RWPE2 (cell line): Measurements from ENCODE around the gene NUDT1.

Experiments used
- ATAC-seq: fragments of 200-7000 bp; cut with Tn5 transposase; 3 replicates; pipeline ENCODE4 v1.9.1; 2021; ENCODE audit warnings: low read depth
- DNase-seq: peaks from one replicate; pipeline ENCODE4 v3.0.0-alpha.2; 2020; ENCODE audit warnings: low spot score
- H3K27ac ChIP-seq: fragments of 450-650 bp; 2 replicates; pipeline ENCODE4 v1.5.1; 2017; ENCODE audit warnings: mild to moderate bottlenecking; ENCODE audit not compliant: poor library complexity, severe bottlenecking
- H3K27me3 ChIP-seq: fragments of 250-450 bp; sonication (Bioruptor Pico); 2 replicates; pipeline ENCODE4 v1.5.1; 2021; ENCODE audit warnings: mild to moderate bottlenecking, moderate library complexity; ENCODE audit not compliant: insufficient read depth, poor library complexity, severe bottlenecking
- H3K36me3 ChIP-seq: fragments of 250-450 bp; sonication (Bioruptor Pico); 2 replicates; pipeline ENCODE4 v1.5.1; 2020; ENCODE audit warnings: low read depth, mild to moderate bottlenecking, moderate library complexity
- H3K4me1 ChIP-seq: fragments of 250-450 bp; sonication (Bioruptor Pico); 2 replicates; pipeline ENCODE4 v1.5.1; 2021; ENCODE audit warnings: mild to moderate bottlenecking, moderate library complexity; ENCODE audit not compliant: insufficient read depth, poor library complexity, severe bottlenecking
- H3K4me3 ChIP-seq: fragments of 250-450 bp; sonication (Bioruptor Pico); 2 replicates; pipeline ENCODE4 v1.5.1; 2021; ENCODE audit warnings: mild to moderate bottlenecking, moderate library complexity; ENCODE audit not compliant: severe bottlenecking
- H3K9me3 ChIP-seq: fragments of 250-450 bp; sonication (Bioruptor Pico); 2 replicates; pipeline ENCODE4 v1.5.1; 2021; ENCODE audit warnings: mild to moderate bottlenecking, moderate library complexity; ENCODE audit not compliant: severe bottlenecking
- TF ChIP-seq, protein P1 (sequence below): fragments of 450-650 bp; IDR thresholded peaks from one replicate; pipeline ENCODE4 v1.5.1; 2017; ENCODE audit warnings: mild to moderate bottlenecking, moderate library complexity; ENCODE audit not compliant: poor library complexity, severe bottlenecking

The NUDT1 gene

DNA sequence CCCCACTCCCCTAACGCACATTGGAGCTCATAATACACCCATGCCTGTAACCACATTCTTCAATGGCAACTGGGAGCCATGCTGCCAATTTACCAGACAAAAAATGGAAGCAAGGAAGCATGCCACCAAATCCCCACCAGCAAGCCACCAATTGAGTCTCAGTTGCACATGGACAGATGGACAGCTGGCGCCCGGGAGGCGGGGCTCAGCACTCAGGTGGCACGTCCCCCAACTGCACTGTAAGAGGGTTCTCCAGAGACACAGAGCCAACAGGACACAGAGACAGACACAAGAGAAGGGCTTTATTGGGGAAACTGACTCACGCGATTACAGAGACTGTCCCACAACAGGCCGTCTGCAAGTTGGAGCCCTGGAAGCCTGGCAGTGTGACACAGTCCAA is 11.8 kb upstream of the NUDT1 start:
- Histone ChIP-seq H3K4me1 (peaks cover 17% of the 10 kb centered on the region), H3K9me3 (no peaks in the 10 kb centered on the region), H3K27me3 (no peaks in the 10 kb centered on the region), H3K4me3 (no peak overlapping the region), H3K36me3 (peaks cover 45% of the 10 kb centered on the region), H3K27ac (no peak overlapping the region)
- ATAC-seq (no peak), DNase-seq (no peak)
- TF ChIP-seq, protein P1, sequence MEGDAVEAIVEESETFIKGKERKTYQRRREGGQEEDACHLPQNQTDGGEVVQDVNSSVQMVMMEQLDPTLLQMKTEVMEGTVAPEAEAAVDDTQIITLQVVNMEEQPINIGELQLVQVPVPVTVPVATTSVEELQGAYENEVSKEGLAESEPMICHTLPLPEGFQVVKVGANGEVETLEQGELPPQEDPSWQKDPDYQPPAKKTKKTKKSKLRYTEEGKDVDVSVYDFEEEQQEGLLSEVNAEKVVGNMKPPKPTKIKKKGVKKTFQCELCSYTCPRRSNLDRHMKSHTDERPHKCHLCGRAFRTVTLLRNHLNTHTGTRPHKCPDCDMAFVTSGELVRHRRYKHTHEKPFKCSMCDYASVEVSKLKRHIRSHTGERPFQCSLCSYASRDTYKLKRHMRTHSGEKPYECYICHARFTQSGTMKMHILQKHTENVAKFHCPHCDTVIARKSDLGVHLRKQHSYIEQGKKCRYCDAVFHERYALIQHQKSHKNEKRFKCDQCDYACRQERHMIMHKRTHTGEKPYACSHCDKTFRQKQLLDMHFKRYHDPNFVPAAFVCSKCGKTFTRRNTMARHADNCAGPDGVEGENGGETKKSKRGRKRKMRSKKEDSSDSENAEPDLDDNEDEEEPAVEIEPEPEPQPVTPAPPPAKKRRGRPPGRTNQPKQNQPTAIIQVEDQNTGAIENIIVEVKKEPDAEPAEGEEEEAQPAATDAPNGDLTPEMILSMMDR = no peak

GRCh38 chr7:2230882-2231281 is 11.1 kb upstream of the NUDT1 start:
- H3K27me3 ChIP-seq = no peaks in the 10 kb centered on the region
- H3K4me3 ChIP-seq = no peak overlapping the region
- H3K36me3 ChIP-seq = peaks cover 45% of the 10 kb centered on the region
- ATAC-seq = no peak
- peaks cover 10% of the 10 kb centered on the region for H3K4me1 ChIP-seq
- H3K27ac ChIP-seq = no peak overlapping the region
- DNase-seq = no peak
- no peaks in the 10 kb centered on the region for H3K9me3 ChIP-seq
- TF ChIP-seq, protein P1 = no peak

GRCh38 chr7:2231992-2232765 is 9.8 kb upstream of the NUDT1 start:
- peaks cover 45% of the 10 kb centered on the region for H3K36me3 ChIP-seq
- no peaks in the 10 kb centered on the region for H3K9me3 ChIP-seq
- DNase-seq (no peak), ATAC-seq (peak; percentile 55)
- peak overlapping the region; percentile 38 for H3K27ac ChIP-seq
- peaks cover 11% of the 10 kb centered on the region for H3K4me1 ChIP-seq
- TF ChIP-seq, protein P1 = no peak
- no peaks in the 10 kb centered on the region for H3K27me3 ChIP-seq
- H3K4me3 ChIP-seq = peak overlapping the region; percentile 76

DNA sequence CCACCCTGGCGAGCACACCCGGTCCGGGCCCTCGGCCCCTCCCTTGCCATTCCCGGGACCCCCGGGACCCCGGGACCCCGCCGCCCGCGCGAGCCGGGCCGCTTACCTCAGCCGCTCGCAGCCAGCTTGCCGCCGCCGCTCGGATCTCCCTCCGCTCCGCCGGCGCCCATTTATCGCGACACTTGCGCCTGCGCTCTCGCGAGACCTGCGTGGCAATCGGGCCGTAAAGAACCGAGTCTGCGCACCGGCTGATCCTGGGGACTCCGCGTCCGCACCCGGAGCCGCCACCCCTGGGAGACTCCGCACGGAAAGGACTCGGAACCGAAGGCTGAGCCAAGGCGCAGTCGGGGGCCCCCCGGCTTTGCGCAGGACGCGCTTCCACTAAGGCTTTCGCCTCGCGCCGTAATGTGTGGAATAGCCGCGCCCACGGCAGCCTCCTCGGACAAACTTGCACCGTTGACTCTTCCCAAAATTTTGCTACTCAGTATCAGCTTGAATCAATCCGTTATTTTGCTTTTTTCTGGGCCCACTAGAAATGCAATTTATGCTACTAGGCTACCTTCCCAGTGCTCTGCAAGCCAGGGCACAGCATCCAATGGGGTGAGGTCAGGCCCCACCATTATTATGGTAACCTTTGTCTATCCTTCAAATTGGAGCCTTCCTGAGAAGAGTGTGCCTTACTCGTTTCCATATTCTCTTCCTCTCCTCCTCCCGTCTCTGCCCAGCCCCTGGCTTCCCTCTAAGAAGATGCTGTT is 9.1 kb upstream of the NUDT1 start, which contains the start of gene MAD1L1:
MAD1L1 (minus strand) TSS at position 180 of the 755 bp plus-strand sequence. CDS start 2,812 bp downstream, outside the sequence.
- no peaks in the 10 kb centered on the region for H3K27me3 ChIP-seq
- TF ChIP-seq, protein P1 = no peak
- H3K4me3 ChIP-seq = peak within 1 kb of the TSS; percentile 76
- H3K27ac ChIP-seq = peak within 1 kb of the TSS; percentile 38
- ATAC-seq (peak; percentile 86), DNase-seq (peak; percentile 89)
- peaks cover 15% of the 10 kb centered on the region for H3K4me1 ChIP-seq
- H3K36me3 ChIP-seq = peaks cover 47% of the 10 kb centered on the region
- no peaks in the 10 kb centered on the region for H3K9me3 ChIP-seq
